C4-2B (cell line): ENCODE measurements around the gene PARP2.

Source experiments
- CTCF ChIP-seq: fragments of 450-650 bp; conservative IDR thresholded peaks from 2 replicates; pipeline ENCODE4 v1.5.1; 2017; ENCODE audit warnings: mild to moderate bottlenecking
- ZFX ChIP-seq: fragments of 450-650 bp; IDR thresholded peaks from 2 replicates; pipeline ENCODE4 v1.6.1; 2017

GRCh38 chr14:20350282-20350681 is 6.8 kb downstream of the PARP2 start:
- no peak for TF ChIP-seq CTCF
- TF ChIP-seq ZFX, result no peak
